GM18861 (cell line): ENCODE data around the gene OAS3.
"Not testable (repeated sequence)": the region's sequence is repeated elsewhere in the genome, so short reads cannot be mapped to it uniquely, and the experiment has no call there.

Experiments used
- ATAC-seq: cut with Tn5 transposase; IDR thresholded peaks from one replicate; pipeline ENCODE4 v1.9.1; 2021; ENCODE audit not compliant: unreplicated experiment

OAS3 gene, protein sequence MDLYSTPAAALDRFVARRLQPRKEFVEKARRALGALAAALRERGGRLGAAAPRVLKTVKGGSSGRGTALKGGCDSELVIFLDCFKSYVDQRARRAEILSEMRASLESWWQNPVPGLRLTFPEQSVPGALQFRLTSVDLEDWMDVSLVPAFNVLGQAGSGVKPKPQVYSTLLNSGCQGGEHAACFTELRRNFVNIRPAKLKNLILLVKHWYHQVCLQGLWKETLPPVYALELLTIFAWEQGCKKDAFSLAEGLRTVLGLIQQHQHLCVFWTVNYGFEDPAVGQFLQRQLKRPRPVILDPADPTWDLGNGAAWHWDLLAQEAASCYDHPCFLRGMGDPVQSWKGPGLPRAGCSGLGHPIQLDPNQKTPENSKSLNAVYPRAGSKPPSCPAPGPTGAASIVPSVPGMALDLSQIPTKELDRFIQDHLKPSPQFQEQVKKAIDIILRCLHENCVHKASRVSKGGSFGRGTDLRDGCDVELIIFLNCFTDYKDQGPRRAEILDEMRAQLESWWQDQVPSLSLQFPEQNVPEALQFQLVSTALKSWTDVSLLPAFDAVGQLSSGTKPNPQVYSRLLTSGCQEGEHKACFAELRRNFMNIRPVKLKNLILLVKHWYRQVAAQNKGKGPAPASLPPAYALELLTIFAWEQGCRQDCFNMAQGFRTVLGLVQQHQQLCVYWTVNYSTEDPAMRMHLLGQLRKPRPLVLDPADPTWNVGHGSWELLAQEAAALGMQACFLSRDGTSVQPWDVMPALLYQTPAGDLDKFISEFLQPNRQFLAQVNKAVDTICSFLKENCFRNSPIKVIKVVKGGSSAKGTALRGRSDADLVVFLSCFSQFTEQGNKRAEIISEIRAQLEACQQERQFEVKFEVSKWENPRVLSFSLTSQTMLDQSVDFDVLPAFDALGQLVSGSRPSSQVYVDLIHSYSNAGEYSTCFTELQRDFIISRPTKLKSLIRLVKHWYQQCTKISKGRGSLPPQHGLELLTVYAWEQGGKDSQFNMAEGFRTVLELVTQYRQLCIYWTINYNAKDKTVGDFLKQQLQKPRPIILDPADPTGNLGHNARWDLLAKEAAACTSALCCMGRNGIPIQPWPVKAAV

GRCh38 chr12:112937741-112938719 lies at the start of gene OAS3:
TSS of gene OAS3 (plus strand) at chr12:112938474. CDS start at chr12:112938531, 57 bp downstream.
- no peak for ATAC-seq

DNA sequence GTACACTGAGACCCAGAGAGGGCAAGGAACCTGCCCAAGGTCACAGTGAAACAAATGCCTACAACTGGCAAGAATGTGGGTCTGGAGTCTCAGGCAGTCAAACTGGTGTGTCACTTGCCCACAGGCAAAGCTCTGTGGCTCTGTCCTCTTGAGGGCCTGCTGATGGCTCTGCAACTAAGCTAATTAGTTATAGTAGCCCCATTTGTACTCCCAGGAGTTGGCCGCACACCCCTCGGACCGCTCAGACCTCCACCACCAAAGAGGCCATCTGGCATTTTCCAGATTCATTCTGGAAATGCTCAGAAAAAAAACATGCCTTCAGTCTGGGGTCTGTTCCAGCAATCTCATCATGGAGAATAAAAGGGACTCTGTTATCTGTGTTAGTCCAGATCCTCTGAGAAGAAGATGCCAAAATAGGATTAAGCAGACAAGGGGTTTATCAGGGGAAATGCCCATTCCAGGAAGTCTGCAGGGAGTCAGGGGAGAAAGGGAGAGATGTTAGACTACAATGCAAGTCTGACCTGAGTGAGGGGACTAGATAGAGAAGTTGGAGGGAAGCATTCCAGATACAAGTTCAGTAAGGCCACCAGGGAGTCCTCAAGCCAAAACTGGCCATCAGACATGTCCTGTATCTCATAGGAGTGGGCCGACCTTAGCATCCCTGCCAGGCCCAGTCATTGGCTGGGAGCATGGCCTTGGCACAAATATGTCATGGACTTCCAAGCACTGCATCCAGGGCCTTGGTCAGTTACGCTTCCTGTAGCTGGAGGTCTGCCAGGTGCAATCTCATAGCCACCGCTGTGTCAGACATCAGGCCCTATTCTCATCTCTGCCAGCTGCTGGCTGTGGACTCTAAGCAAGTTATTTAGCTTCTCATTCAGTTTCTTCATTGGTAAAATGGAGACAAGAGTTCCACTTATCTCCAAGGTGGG lies 46.9 kb upstream of the OAS3 start:
- no peak for ATAC-seq

GRCh38 chr12:112892856-112893255 lies 45.4 kb upstream of the OAS3 start:
- no peak for ATAC-seq

DNA sequence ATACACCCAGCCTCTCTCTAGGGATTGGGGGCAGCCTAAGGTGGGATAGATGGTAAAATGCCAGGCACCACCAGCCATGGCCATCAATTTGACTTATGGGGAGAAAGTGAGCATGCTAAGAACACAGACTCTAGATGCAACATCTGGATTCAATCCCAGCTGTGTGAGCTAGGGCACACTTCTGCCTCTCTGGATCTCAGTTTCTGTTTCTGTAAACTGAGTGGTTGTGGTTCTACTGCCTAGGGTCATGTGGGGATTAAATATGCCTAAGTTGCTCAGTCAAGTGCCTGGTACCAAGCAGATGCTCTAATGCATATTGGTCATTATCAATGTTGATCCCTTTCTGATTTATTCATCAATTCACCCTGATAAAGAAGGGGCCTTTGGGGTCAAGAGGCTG lies 44.1 kb upstream of the OAS3 start:
- ATAC-seq = no peak

DNA sequence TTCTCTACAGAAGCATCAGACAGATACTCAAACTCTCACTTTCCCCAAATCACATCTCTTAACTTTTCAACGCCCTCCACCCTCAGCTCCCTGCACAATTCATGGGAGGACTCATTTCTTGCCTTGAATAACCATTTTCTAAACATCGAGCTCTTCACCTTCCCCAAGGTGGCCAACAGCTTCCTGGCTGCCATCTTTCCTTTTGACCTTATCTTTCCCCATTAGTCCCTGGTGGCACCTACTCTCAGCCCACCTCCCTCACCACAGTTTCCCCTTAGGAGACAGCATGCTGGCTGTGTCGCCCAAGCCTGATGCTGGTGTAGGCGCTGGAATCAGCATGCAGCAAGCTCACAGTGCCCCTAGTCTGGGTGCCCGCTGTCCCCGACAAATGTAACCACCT lies 39.9 kb upstream of the OAS3 start:
- ATAC-seq = no peak

DNA sequence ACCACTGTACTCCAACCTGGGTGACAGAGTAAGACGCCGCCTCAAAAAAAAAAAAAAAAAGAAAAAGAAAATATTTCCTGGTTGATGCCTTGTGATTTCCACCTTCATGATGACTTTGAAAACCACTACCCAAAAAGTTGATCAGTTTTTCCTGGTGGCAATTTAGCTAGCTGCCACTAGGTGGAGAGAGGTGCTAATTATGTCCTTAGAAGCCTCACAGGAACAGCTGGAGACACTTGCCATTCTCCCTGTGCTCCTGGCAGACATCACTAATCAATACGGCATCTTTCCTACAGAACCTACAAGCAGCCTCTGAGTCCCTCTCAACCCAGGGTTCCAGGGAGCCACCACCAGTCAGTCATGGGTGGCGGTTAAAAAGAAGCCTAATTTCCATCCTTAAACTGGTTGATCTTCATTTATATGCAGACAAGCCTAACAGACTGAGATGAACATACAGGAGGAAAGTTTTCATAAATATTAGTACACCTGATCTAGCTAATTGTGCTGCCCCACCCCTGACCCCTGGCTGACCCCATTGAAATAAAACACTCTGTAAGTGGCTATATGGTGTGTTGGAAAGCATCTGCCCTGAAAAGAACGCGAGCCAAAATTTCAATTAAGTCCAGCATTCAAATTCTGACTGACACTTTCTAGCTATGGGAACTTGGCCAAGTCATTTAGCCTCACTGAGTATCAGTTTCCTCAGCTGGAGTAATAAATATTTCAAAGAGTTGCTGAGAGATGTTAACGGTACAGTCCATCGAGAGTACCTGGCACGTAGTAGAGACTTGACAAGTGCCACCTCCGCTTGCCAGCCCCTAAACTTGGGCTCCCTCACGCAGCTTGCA lies 37.8 kb upstream of the OAS3 start:
- no peak for ATAC-seq

GRCh38 chr12:112901271-112901670 lies 37.0 kb upstream of the OAS3 start:
- ATAC-seq = no peak

- ATAC-seq = no peak
Observed at GRCh38 chr12:112904571-112904970, 33.7 kb upstream of the OAS3 start.

- ATAC-seq = no peak
Observed at GRCh38 chr12:112905451-112906089, 32.7 kb upstream of the OAS3 start.

DNA sequence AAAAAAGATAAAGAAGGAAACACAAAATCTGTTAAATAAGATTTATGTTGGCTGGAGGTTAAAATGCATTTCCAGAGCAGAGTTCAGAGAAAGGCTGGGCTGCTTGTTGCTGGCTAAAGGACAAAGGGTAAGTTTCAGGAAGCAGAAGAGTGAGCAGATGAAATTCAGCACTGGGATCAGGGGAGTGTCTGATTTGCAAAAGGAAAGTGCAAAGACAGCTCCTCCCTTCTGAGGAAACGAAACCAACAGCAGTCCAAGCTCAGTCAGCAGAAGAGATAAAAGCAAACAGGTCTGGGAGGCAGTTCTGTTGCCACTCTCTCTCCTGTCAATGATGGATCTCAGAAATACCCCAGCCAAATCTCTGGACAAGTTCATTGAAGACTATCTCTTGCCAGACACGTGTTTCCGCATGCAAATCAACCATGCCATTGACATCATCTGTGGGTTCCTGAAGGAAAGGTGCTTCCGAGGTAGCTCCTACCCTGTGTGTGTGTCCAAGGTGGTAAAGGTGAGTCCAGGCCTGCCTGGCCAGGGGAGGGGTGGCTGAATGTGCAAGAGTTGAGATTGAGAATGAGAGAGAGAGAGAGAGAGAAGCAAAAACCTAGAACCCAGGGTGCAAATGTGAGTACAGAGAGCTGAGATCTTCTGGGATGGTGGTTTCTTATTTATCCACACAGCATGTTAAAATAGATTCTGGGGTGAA lies 31.4 kb upstream of the OAS3 start, which contains the start of gene OAS1:
Gene OAS1, plus strand, starts transcription at position 251 of the 703 bp plus-strand sequence. Its CDS starts 78 bp downstream, at position 329.
- peak; percentile 46 for ATAC-seq

GRCh38 chr12:112907415-112908157 lies 30.7 kb upstream of the OAS3 start:
- ATAC-seq = no peak

DNA sequence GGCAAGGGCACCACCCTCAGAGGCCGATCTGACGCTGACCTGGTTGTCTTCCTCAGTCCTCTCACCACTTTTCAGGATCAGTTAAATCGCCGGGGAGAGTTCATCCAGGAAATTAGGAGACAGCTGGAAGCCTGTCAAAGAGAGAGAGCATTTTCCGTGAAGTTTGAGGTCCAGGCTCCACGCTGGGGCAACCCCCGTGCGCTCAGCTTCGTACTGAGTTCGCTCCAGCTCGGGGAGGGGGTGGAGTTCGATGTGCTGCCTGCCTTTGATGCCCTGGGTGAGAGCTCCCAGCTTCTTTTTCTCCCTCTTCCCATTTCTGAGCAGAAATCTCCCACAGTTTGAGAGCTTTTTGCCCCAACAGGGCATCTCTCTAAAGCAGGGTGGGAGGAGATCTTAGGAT lies 29.7 kb upstream of the OAS3 start:
- no peak for ATAC-seq

DNA sequence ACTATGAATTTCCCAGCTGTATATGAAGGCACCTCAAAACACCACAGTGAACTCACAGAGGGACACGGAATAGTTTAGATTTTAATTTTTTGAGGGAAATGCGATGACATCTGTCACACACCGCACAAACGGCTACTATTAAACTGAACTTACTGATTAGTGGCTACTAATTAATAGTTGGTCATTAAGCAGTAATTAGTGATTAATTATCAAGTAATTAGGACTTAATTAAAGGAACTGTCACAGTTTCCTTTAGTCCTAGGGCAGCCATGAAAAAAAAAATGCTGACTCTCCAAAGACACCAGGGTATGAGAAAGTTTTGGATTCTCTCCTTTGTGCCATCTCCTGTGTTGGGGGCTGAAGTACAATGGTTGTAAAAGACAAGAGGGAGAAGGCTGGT lies 28.6 kb upstream of the OAS3 start:
- no peak for ATAC-seq

DNA sequence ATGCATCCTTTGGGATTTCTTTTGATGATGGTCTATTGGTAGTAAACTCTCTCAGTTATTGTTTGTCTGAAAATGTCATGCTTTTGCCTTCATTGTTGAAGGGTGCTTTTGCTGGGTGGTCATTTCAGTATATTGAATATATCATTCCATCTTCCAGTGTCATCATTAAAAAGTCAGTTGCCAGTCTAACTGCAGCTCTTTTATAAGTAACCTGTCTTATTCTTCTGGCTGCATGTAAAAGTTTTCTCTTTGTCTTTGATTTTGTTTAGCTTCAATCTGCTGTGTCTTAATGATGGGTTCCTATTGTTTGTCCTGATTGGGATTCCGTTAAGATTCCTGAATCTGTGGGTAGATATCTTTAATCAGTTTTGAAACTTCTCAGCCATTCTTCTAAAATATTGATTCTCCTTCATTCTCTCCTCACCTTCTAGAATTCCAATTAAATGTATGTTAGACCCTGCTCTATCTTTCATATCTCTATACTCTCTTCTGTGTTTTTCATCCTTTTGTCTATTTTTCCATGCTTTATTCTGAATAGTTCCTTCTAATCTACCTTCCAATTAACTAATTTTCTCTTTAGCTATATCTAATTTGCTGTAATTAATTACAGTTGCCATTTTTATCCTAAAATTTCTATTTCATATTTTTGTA lies 25.1 kb upstream of the OAS3 start:
- no peak for ATAC-seq

DNA sequence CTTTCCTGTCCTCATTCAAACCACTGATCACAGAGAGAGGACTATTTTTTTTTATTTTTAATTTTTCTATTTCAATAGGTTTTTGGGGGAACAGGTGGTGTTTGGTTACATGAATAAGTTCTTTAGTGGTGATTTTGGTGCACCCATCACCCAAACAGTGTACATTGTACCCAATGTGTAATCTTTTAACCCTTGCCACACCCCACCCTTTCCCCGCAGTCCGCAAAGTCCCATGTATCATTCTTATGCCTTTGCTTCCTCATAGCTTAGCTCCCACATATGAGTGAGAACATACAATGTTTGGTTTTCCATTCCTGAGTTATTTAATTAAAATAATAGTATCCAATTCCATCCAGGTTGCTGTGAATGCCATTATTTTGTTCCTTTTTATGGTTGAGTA lies 24.4 kb upstream of the OAS3 start:
- ATAC-seq = not testable (repeated sequence)

- no peak for ATAC-seq
Observed at GRCh38 chr12:112916270-112916669, 22.0 kb upstream of the OAS3 start.
